Dedifferentiated amniotic fluid mesenchymal stem cell (primary cell): Measurements from ENCODE around the gene PGA3.
A peak's percentile ranks its signal among the peaks of the same experiment; 100 is the strongest.
"Not testable (repeated sequence)": the region's sequence is repeated elsewhere in the genome, so short reads cannot be mapped to it uniquely, and the experiment has no call there.

ENCODE experiments used
- DNase-seq: peaks from one replicate; pipeline ENCODE4 v3.0.0-alpha.2; 2016; ENCODE audit errors: extremely low spot score

Gene PGA3

GRCh38 chr11:61202950-61203746, at the start of gene PGA3:
PGA3 (plus strand) TSS chr11:61203515; CDS start chr11:61203565, 50 bp downstream.
- not testable (repeated sequence) for DNase-seq

GRCh38 chr11:61153593-61154095, 49.7 kb upstream of the PGA3 start:
- peak; percentile 29 for DNase-seq

GRCh38 chr11:61154528-61154927, 48.8 kb upstream of the PGA3 start:
- DNase-seq, result no peak

- no peak for DNase-seq
Measured at GRCh38 chr11:61155312-61155711, 48.0 kb upstream of the PGA3 start.

GRCh38 chr11:61155741-61156140, 47.6 kb upstream of the PGA3 start:
- DNase-seq, result no peak

- DNase-seq, result no peak
Measured at GRCh38 chr11:61157743-61158142, 45.6 kb upstream of the PGA3 start.

GRCh38 chr11:61158691-61159381, 44.5 kb upstream of the PGA3 start:
- DNase-seq, result no peak

GRCh38 chr11:61160487-61161189, 42.7 kb upstream of the PGA3 start:
- no peak for DNase-seq

GRCh38 chr11:61161190-61162091, 41.9 kb upstream of the PGA3 start, which contains the start of gene VPS37C:
VPS37C (minus strand) TSS chr11:61161426; CDS start chr11:61138829, 22,597 bp downstream.
- peak; percentile 87 for DNase-seq

GRCh38 chr11:61162092-61162941, 41.0 kb upstream of the PGA3 start:
- DNase-seq, result no peak

GRCh38 chr11:61163021-61163420, 40.3 kb upstream of the PGA3 start:
- no peak for DNase-seq

- DNase-seq, result no peak
Measured at GRCh38 chr11:61163714-61164605, 39.4 kb upstream of the PGA3 start.

- no peak for DNase-seq
Measured at GRCh38 chr11:61164606-61165424, 38.5 kb upstream of the PGA3 start.

GRCh38 chr11:61165785-61166184, 37.5 kb upstream of the PGA3 start:
- DNase-seq, result not testable (repeated sequence)

- DNase-seq, result not testable (repeated sequence)
Measured at GRCh38 chr11:61166331-61166730, 37.0 kb upstream of the PGA3 start.

- DNase-seq, result no peak
Measured at GRCh38 chr11:61168042-61168688, 35.1 kb upstream of the PGA3 start.

- DNase-seq, result no peak
Measured at GRCh38 chr11:61168800-61169199, 34.5 kb upstream of the PGA3 start.

GRCh38 chr11:61170566-61170965, 32.7 kb upstream of the PGA3 start:
- no peak for DNase-seq
